Neutrophil (primary cell): ENCODE data around the gene THRAP3.

Experiments used
- H3K27ac ChIP-seq: fragments of 200-600 bp; sonication (generic); 2 replicates; pipeline ENCODE4 v1.5.1; 2016; ENCODE audit warnings: mild to moderate bottlenecking, moderate library complexity
- H3K27me3 ChIP-seq: fragments of 200-600 bp; sonication (generic); 2 replicates; pipeline ENCODE4 v1.6.0; 2016; ENCODE audit warnings: mild to moderate bottlenecking
- H3K36me3 ChIP-seq: fragments of 200-600 bp; sonication (generic); 2 replicates; pipeline ENCODE4 v1.5.1; 2017
- H3K4me1 ChIP-seq, 2 experiments: fragments of 200-600 bp in 1 of 2; sonication (generic) in 1 of 2; 1 replicate in 1 of 2; 2 replicates in 1 of 2; pipeline versions ENCODE4 v1.5.1 to v1.6.1; 2013 to 2016; ENCODE audit warnings: low read depth in 1 of 2, low read length in 1 of 2, mild to moderate bottlenecking in 1 of 2, moderate library complexity in 1 of 2; ENCODE audit not compliant: control insufficient read depth in 1 of 2, insufficient read depth in 1 of 2
- H3K4me3 ChIP-seq, 2 experiments: fragments of 200-600 bp in 1 of 2; sonication (generic) in 1 of 2; 1 replicate in 1 of 2; 2 replicates in 1 of 2; pipeline ENCODE4 v1.5.1; 2013 to 2016; ENCODE audit warnings: low read depth in 1 of 2, low read length in 1 of 2, mild to moderate bottlenecking in 1 of 2, moderate library complexity in 1 of 2
- H3K9me3 ChIP-seq: fragments of 200-600 bp; sonication (generic); 2 replicates; pipeline ENCODE4 v1.5.1; 2016
- CTCF ChIP-seq: fragments of 200-600 bp; sonication (generic); IDR thresholded peaks from 2 replicates; pipeline ENCODE4 v1.5.1; 2016; ENCODE audit warnings: antibody characterized with exemption

The THRAP3 gene

DNA sequence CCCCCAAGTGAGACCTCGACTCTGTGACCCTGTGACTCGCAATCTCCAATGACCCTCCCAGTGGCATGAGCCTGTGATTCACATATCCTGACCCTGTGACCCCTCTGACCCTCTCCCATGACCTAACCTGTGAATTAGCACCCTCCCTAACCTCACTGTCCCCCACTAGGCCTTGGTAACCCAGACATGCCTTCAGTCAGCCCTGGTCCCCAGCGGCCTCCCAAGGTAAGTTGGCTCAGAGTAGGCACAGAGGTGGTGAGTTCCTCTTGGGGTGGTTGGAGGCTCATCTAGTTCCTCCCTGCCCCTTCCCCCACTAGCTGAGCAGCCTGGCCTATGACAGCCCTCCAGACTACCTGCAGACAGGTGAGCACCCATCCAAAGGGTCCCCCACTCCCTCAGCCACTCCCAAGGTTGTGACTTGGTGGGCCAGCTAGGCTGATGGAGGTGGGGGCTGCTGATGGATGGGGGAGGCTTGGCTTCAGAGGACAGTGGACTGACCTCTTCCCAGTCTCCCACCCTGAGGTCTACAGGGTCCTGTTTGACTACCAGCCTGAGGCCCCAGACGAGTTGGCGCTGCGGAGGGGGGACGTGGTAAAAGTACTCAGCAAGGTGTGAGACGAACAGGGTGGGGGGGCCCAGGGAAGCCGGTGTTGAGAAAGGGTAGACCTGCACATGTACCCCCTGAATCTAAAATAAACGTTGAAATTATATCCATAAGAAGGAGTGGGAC lies 83.5 kb downstream of the THRAP3 start:
- Histone ChIP-seq H3K4me1 (peaks cover 40 to 44% of the 10 kb centered on the region in 2 experiments), H3K9me3 (no peaks in the 10 kb centered on the region), H3K4me3 (peak overlapping the region; percentile 84 to 89), H3K27me3 (no peaks in the 10 kb centered on the region), H3K27ac (peak overlapping the region; percentile 80), H3K36me3 (peaks cover 14% of the 10 kb centered on the region)
- TF ChIP-seq CTCF = no peak

DNA sequence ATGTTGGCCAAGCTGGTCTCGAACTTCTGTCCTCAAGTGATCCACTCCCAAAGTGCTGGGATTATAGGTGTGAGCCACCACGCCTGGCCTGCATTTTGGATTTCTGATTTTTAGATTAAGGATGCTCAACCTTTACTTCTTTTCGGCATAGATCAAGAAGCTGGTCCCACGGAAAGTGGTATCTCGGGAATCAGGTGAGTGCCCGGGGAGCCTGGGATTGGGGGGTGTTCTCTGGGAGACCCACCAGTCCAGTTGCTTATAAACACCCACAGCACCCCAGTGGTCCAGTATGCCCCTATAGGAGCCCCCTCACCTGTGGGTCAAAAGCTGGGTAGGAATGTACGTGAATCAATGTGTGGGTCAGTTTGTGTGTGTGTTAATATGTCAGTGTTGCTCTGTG lies 85.2 kb downstream of the THRAP3 start:
- no peak overlapping the region for H3K4me3 ChIP-seq
- H3K9me3 ChIP-seq = no peaks in the 10 kb centered on the region
- peaks cover 34 to 38% of the 10 kb centered on the region in 2 experiments for H3K4me1 ChIP-seq
- H3K27ac ChIP-seq = no peak overlapping the region
- H3K36me3 ChIP-seq = no peaks in the 10 kb centered on the region
- TF ChIP-seq CTCF = no peak
- H3K27me3 ChIP-seq = no peaks in the 10 kb centered on the region

GRCh38 chr1:36320291-36320761 lies 96.1 kb downstream of the THRAP3 start:
- peak overlapping the region; percentile 50 to 82 for H3K4me3 ChIP-seq
- no peak for TF ChIP-seq CTCF
- H3K36me3 ChIP-seq = no peaks in the 10 kb centered on the region

DNA sequence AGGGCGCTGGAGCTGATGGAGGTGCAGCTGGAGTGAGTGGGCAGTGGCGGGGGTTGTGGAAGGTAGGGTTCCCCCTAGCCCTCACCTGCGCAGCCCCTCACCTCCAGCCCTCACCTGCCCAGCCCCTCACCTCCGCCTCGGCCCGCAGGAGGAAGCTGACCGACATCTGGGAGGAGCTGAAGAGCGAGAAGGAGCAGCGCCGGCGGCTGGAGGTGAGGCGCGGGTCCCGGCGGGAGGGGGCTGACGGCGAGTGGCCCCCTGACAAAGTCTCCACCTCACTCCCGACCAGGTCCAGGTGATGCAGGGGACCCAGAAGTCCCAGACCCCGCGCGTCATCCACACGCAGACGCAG lies 96.5 kb downstream of the THRAP3 start:
- Histone ChIP-seq H3K4me1 (peaks cover 38 to 41% of the 10 kb centered on the region in 2 experiments), H3K36me3 (no peaks in the 10 kb centered on the region), H3K4me3 (peak overlapping the region; percentile 50 to 82), H3K9me3 (no peaks in the 10 kb centered on the region), H3K27ac (peak overlapping the region; percentile 15), H3K27me3 (peaks cover 58% of the 10 kb centered on the region)
- TF ChIP-seq CTCF = no peak

More at GRCh38 chr1:36320291-36320761, 96.1 kb downstream of the THRAP3 start:
- peak overlapping the region; percentile 15 for H3K27ac ChIP-seq
- H3K4me1 ChIP-seq = peaks cover 38 to 41% of the 10 kb centered on the region in 2 experiments
- H3K27me3 ChIP-seq = peaks cover 54% of the 10 kb centered on the region
- H3K9me3 ChIP-seq = no peaks in the 10 kb centered on the region

DNA sequence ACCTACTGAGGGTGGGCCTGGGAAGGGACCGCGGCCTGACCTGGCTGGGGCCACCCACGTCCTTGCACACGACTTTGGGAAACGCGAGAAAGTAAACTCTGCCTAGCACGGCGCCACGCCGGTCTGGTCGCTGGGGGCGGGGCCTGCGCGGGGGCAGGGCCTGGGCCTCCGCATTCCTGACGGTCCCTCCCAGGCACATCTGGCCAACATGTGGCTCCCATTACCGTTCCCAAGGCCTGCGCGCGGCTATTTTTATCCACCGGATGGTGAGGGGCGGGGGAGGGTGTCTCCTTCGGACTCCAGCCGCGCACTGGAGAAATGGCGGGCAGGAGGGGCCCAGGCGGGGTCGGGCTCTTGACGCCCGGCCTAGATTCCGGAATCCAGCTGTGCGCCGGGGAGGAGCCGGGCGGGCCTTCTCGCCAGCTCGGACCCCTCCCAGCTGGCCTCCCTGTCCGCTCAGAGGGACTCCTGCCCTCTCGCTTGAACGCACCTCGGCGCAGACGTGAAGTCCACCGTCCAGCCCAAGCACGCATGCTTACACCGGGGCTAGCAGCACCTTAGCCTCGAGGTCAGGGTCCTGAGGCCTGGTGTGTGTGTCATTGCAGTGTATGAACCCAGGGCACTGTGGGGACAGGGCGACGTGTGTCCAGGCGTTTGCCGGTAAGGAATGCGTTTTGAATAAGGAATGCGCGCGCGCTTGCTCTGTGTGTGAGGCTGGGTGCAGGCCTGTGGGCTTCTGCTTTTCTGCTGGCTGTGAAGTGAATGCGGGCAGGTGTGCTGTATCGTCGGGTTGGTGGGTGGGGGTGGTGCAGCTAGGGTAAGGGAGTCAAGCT lies 97.1 kb downstream of the THRAP3 start:
- TF ChIP-seq CTCF = no peak
- Histone ChIP-seq H3K9me3 (no peaks in the 10 kb centered on the region), H3K27me3 (peaks cover 61% of the 10 kb centered on the region), H3K36me3 (no peaks in the 10 kb centered on the region), H3K27ac (peak overlapping the region; percentile 18), H3K4me3 (peak overlapping the region; percentile 50 to 82), H3K4me1 (peaks cover 38 to 41% of the 10 kb centered on the region in 2 experiments)
